Cerebellar cortex (tissue), 1 donor: ENCODE measurements around the gene SLC19A1.
A peak's percentile ranks its signal among the peaks of the same experiment; 100 is the strongest.

Experiments
- DNase-seq: peaks from one replicate; pipeline ENCODE4 v3.0.0-alpha.2; 2015; ENCODE audit warnings: low spot score

SLC19A1 gene

DNA sequence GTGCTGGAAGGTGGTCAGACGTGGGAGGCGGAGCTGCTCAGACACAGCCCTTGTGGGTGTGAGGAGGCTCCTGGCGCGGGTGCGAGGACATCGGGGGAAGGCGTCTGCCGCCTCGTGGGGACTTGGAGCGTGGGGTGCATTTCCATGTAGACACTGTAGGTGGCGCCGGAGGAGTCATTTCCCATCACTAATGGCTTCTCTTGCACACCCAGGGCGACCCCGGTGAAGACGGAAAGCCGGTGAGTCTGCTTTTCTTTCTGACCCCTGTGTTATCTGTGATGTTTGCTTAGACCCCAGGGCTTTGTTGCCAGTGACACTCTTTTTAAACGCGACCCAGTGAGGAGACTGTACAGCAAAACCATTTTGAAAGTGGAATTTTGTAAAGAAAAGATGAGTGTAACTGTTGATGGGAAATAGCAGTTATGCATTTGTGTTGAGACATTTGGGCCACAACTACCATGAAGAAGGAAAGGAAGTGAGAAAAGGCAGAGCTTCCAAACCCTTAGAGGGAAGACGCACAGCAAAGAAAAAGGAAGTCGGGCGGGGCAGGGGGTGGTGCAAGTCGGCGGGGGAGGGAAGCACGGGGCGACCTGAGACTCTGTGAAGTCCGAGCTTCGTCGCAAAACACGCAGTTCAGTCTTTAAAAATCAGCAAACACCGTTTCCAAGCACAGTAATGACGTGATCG lies 64.0 kb downstream of the SLC19A1 start:
- DNase-seq, result peak; percentile 70

DNA sequence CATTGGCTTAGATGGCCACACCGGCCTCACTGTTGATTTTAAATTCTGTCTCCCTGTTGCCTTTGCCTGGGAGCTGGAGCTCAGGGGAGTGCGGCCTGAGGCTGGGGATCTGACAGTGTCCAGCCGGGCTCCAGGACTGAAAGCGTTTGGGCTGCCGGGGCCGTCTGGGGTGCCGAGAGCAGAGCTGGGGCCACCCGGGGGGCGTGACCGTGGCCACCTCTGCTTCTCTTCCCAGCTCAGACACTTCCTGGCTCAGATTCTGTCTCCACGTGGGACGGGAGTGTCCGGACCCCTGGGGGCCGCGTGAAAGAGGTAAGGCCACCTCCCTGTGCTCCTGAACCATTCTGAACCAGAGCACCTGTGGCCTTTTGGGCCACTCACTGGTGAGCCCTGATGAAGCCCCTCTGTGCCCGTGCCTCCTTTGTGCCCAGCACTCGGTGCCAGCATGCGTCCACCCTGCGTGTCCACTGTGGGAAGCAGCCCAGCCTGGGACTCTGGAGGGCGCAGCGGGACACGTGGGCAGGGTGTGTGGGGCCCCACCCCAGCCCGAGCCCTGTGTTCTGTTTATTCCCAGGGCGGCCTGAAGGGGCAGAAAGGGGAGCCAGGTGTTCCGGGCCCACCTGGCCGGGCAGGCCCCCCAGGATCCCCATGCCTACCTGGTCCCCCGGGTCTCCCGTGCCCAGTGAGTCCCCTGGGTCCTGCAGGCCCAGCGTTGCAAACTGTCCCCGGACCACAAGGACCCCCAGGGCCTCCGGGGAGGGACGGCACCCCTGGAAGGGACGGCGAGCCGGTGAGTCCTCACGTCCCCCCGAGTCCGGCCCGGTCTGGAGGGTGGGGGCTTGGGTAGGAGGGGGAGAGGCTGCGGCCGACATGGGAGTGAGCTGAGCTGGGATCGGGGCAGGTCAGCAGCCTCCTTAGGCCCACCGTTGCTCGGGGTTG lies 64.8 kb downstream of the SLC19A1 start:
- DNase-seq, result no peak

- DNase-seq, result no peak
Observed at GRCh38 chr21:45476582-45476981, 65.7 kb downstream of the SLC19A1 start.

DNA sequence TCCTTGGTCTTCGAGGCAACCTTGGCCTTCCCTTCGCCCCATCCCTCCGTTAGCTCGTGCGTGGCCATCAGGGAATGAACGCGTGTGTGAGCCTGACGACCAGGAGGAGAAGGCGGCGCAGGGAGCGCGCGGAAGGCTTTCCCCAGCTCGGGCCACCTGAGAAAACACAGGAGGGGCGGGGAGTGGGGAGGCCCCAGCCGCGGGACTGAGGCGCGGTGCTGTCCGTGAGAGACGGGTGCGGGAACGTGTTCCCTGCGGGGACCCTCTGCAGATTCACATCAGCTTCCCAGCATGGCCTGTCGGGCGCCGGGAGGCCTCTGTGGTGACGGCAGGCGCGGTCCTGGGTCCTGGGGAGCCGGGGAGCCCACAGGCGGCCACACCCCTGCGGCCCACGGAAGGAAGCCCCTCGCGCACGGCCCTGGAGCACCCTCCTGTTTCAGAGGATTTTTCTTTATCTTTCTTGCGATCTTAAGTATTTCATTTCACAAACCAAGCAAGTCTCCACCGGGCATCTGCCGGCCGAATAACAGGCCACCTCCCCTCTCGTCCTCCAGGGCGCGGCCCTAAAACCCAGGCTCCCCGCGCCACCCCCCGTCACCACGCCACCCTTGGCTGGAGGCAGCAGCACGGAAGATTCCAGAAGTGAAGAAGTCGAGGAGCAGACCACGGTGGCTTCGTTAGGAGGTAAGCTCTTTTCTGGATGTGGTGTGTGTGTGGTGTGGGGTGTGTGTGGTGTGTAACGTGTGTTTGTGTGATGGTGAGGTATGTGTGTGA lies 66.3 kb downstream of the SLC19A1 start:
- DNase-seq, result no peak

DNA sequence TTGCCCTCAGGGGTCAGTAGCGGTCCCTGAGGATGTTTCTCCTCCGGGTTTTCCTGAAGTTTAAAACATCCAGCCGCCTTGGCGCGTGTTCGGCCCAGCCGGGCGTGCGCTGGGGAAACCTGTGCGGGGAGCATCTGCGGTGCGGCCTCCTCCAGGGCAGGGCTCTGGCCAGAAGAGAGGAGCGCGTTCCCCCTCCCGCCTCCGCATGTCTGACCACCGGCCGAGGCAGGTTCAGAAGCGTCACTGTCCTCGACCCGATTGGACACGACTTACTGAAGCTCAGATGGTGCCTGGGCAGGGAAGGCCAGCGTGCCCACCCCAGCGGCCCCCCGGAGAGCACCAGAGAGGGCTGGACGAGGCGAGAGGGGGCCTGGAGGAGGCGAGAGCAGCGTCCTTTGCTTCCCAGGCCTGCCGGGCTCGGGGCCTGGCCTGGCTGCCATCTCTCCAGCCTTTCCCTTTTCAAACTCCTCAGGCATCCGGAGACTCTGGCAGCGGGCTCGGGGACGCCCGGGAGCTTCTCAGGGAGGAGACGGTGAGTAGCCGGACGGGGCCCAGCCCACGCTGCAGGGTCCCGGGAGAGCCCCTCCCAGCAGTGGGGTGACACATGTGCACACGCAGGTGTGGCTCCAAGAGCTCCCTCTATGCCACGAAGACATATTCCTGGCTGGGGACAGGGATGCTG lies 67.1 kb downstream of the SLC19A1 start:
- DNase-seq, result no peak

DNA sequence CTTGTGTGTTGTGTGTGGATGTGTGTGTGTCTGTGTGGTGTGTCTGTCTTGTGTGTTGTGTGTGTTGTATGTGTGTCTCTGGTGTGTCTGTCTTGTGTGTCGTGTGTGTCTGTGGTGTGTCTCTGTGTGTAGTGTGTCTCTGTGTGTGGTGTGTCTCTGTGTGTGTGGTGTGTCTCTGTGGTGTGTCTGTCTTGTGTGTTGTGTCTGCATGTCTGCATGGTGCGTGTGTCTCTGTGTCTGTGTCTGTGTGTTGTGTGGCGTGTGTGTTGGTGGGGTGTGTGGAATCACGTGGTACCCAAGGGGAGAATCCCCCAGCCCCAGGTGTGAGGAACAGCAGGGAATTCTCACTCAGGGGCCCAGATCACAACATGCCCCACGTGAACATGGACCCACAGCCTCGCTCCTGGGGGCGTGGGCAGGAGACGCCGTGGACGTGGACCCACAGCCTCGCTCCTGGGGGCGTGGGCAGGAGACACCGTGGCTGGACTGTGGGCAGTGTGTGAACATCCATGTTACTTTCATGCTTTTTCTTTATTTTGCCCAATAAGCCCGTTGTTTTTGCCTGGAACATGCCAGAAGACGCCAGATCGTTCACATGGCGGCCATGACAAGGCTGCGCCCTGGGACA lies 67.8 kb downstream of the SLC19A1 start:
- no peak for DNase-seq

GRCh38 chr21:45473496-45474322 lies 68.5 kb downstream of the SLC19A1 start:
- no peak for DNase-seq

- no peak for DNase-seq
Observed at GRCh38 chr21:45472445-45473365, 69.5 kb downstream of the SLC19A1 start.

GRCh38 chr21:45471525-45472221 lies 70.6 kb downstream of the SLC19A1 start:
- DNase-seq, result no peak

DNA sequence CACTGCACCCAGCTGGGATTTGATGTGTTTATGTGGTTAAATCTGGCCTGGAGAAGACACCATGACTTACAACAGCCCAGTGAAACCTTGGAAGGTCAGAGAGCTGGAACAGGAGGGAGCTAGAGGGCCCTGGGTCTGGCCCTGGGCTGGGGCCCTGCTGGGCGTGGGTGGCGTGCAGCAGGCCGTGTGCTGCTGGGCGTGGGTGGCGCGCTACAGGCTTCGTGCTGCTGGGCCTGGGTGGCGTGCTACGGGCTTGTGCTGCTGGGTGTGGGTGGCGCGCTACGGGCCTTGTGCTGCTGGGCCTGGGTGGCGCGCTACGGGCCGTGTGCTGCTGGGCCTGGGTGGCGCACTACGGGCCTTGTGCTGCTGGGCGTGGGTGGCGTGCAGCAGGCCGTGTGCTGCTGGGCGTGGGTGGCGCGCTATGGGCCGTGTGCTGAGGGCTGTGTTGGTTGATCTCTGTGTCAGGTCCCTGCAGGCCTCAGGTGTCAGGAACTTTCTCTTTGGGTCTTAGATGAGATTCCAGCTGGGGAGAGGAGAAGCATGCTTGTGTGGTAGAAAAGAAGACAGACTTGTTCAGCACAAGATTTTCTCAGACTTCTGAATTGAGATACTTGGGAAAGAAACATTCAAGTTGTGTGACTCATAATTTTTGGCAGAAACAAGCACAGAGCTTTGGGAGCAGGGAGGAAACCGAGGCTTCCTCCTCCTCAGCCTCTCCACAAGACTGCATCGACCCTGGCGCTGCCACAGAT lies 71.3 kb downstream of the SLC19A1 start:
- DNase-seq, result no peak

- no peak for DNase-seq
Observed at GRCh38 chr21:45470087-45470515, 72.1 kb downstream of the SLC19A1 start.

DNA sequence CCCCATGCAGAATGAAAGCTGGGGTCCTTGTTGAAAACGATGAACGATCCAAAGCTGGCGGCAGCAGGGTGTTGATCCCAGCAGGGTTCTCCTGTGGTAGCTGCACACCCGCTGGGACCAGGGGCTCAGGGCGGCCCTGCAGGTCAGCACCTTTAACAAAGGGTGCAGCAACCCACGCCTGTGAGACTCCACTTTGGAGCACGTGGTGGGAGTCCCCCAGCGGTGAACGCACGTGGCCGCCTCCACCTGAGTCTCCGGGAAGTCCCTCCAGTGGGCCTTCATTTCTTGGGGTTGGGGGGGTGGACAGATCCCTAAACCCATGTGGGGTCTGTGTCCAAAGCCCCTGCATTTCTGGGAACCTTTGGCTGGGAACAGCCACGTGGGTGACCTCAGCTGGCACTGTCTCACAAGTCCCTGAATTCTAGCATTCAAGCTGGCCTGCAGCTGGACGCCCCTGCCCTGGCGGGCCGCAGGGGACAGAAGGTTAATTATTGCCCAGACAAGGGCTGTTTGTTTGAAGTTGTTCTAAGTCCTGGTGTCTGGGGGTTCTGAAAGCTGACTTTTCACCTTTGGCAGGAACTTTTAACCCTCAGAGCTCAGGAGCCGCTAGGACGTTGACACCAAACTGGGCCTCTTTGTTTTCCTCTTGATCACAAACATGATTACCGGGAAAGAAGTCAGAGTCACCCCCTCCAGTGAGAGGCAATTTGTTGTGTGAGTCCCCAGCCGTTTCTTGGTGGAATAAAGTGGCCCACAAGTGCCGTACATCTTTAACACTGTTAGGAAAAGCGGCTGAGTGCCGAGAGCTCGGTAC lies 72.8 kb downstream of the SLC19A1 start:
- no peak for DNase-seq

DNA sequence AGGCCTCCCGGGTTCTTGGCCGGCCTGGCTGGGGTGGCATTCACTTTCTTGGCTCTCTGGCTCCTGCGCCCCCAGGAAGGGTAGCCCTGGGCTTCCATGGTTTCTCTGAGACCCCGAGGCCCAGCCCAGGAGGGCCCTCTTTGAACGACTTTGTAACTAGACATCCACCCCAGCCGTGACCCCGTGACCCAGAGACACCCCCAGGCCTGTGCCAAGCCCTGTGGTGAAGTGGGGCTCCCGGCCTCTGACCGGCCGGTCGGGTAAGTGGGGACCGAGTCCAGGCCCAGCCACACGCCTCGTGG lies 73.3 kb downstream of the SLC19A1 start:
- DNase-seq, result no peak

DNA sequence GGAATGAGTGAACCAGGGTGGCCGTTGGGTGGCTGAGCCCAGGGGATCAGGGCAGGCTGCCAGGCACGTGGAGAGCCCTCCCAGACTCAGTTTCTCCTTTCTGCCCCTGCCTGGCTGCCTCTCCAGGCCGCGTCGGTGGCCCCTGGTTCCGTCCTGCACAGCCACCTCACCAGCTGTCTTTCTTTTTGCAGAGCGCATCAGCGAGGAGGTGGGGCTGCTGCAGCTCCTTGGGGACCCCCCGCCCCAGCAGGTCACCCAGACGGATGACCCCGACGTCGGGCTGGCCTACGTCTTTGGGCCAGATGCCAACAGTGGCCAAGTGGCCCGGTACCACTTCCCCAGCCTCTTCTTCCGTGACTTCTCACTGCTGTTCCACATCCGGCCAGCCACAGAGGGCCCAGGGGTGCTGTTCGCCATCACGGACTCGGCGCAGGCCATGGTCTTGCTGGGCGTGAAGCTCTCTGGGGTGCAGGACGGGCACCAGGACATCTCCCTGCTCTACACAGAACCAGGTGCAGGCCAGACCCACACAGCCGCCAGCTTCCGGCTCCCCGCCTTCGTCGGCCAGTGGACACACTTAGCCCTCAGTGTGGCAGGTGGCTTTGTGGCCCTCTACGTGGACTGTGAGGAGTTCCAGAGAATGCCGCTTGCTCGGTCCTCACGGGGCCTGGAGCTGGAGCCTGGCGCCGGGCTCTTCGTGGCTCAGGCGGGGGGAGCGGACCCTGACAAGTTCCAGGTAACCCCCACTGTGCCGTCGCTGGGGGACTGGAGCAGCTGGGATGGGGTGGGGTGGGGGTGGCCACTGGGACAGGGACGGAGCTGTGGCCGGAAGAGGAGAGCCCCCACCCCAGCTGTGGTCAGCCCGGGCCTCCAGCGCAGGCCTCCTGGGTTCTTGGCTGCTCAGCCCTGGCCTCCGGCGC lies 73.9 kb downstream of the SLC19A1 start:
- no peak for DNase-seq

GRCh38 chr21:45467221-45467779 lies 74.9 kb downstream of the SLC19A1 start:
- DNase-seq, result no peak
